Muscle layer of colon (tissue), 2 donors: ENCODE results near the gene KLHL5.
A peak's percentile ranks its signal among the peaks of the same experiment; 100 is the strongest.
"Not testable (repeated sequence)": the region's sequence is repeated elsewhere in the genome, so short reads cannot be mapped to it uniquely, and the experiment has no call there.

Experiments
- H3K27ac ChIP-seq: one replicate; pipeline ENCODE4 v1.7.0; 2013; ENCODE audit warnings: low read depth, mild to moderate bottlenecking, low read length, moderate library complexity
- H3K27me3 ChIP-seq, 2 donors: one replicate each; pipeline ENCODE4 v1.7.0; 2013; ENCODE audit warnings: low read length in 2 of 2, mild to moderate bottlenecking in 2 of 2; ENCODE audit not compliant: insufficient read depth in 2 of 2, control insufficient read depth in 1 of 2
- H3K36me3 ChIP-seq: one replicate; pipeline ENCODE4 v1.7.0; 2013; ENCODE audit warnings: mild to moderate bottlenecking, low read length; ENCODE audit not compliant: insufficient read depth
- H3K4me1 ChIP-seq: one replicate; pipeline ENCODE4 v1.7.0; 2013; ENCODE audit warnings: mild to moderate bottlenecking, low read length; ENCODE audit not compliant: insufficient read depth
- H3K4me3 ChIP-seq, 2 donors: one replicate each; pipeline ENCODE4 v1.7.0; 2013; ENCODE audit warnings: low read length in 2 of 2, low read depth in 1 of 2, mild to moderate bottlenecking in 1 of 2, moderate library complexity in 1 of 2
- H3K9ac ChIP-seq: one replicate; pipeline ENCODE4 v1.7.0; 2013; ENCODE audit warnings: low read length
- H3K9me3 ChIP-seq: one replicate; pipeline ENCODE4 v1.7.0; 2013; ENCODE audit warnings: mild to moderate bottlenecking, low read length
- donor health status: abdominal sarcoma.
- donor health status: Adenocarcinoma of cecum.

KLHL5 gene

GRCh38 chr4:39030725-39031124 lies 31.3 kb upstream of the KLHL5 start:
- Histone ChIP-seq H3K27me3 (no peaks in the 10 kb centered on the region), H3K4me3 (no peak overlapping the region), H3K4me1 (no peaks in the 10 kb centered on the region), H3K36me3 (no peaks in the 10 kb centered on the region), H3K9ac (no peak overlapping the region), H3K9me3 (no peaks in the 10 kb centered on the region), H3K27ac (no peak overlapping the region)

GRCh38 chr4:39031590-39032020 lies 30.4 kb upstream of the KLHL5 start:
- not testable (repeated sequence) for H3K36me3 ChIP-seq, H3K9ac ChIP-seq, H3K9me3 ChIP-seq, H3K27me3 ChIP-seq, H3K27ac ChIP-seq, H3K4me3 ChIP-seq, H3K4me1 ChIP-seq

- no peak within 1 kb of the TSS for H3K27ac ChIP-seq
- H3K9ac ChIP-seq: no peak within 1 kb of the TSS
- no peaks in the 10 kb centered on the region for H3K9me3 ChIP-seq
- H3K36me3 ChIP-seq: no peaks in the 10 kb centered on the region
- H3K4me3 ChIP-seq: no peak within 1 kb of the TSS
- H3K4me1 ChIP-seq: no peaks in the 10 kb centered on the region
- H3K27me3 ChIP-seq: no peaks in the 10 kb centered on the region
Observed at GRCh38 chr4:39032218-39033085, 29.6 kb upstream of the KLHL5 start, which contains the start of gene TMEM156. Gene TMEM156, minus strand, starts transcription at chr4:39032409. Its CDS starts 96 bp downstream, at chr4:39032313.

- no peaks in the 10 kb centered on the region for H3K36me3 ChIP-seq
- H3K27ac ChIP-seq: no peak overlapping the region
- H3K9ac ChIP-seq: no peak overlapping the region
- H3K9me3 ChIP-seq: no peaks in the 10 kb centered on the region
- H3K27me3 ChIP-seq: no peaks in the 10 kb centered on the region
- no peak overlapping the region for H3K4me3 ChIP-seq
- H3K4me1 ChIP-seq: peaks cover 6% of the 10 kb centered on the region
Observed at GRCh38 chr4:39036172-39036571, 25.9 kb upstream of the KLHL5 start.

GRCh38 chr4:39037491-39037825 lies 24.6 kb upstream of the KLHL5 start:
- H3K36me3 ChIP-seq: no peaks in the 10 kb centered on the region
- H3K4me3 ChIP-seq: no peak overlapping the region
- no peaks in the 10 kb centered on the region for H3K9me3 ChIP-seq
- no peaks in the 10 kb centered on the region for H3K27me3 ChIP-seq
- H3K27ac ChIP-seq: no peak overlapping the region
- H3K4me1 ChIP-seq: peaks cover 6% of the 10 kb centered on the region
- H3K9ac ChIP-seq: no peak overlapping the region

- no peaks in the 10 kb centered on the region for H3K9me3 ChIP-seq
Observed at GRCh38 chr4:39037941-39038340, 24.1 kb upstream of the KLHL5 start.

GRCh38 chr4:39039108-39039507 lies 22.9 kb upstream of the KLHL5 start:
- H3K36me3 ChIP-seq: no peaks in the 10 kb centered on the region
- no peaks in the 10 kb centered on the region for H3K9me3 ChIP-seq
- H3K27me3 ChIP-seq: no peaks in the 10 kb centered on the region
- no peak overlapping the region for H3K9ac ChIP-seq
- H3K4me1 ChIP-seq: peaks cover 17% of the 10 kb centered on the region
- no peak overlapping the region for H3K4me3 ChIP-seq
- no peak overlapping the region for H3K27ac ChIP-seq

More at GRCh38 chr4:39037941-39038340, 24.1 kb upstream of the KLHL5 start:
- Histone ChIP-seq H3K36me3 (no peaks in the 10 kb centered on the region), H3K9ac (no peak overlapping the region), H3K4me3 (no peak overlapping the region), H3K27ac (no peak overlapping the region), H3K4me1 (peaks cover 7% of the 10 kb centered on the region), H3K27me3 (no peaks in the 10 kb centered on the region)

- H3K27ac ChIP-seq: no peak overlapping the region
- H3K36me3 ChIP-seq: no peaks in the 10 kb centered on the region
Observed at GRCh38 chr4:39042366-39042765, 19.7 kb upstream of the KLHL5 start.

GRCh38 chr4:39043058-39043860 lies 18.8 kb upstream of the KLHL5 start:
- H3K9ac ChIP-seq: no peak overlapping the region
- peaks cover 26% of the 10 kb centered on the region for H3K4me1 ChIP-seq
- H3K27me3 ChIP-seq: no peaks in the 10 kb centered on the region
- no peaks in the 10 kb centered on the region for H3K9me3 ChIP-seq
- H3K36me3 ChIP-seq: no peaks in the 10 kb centered on the region
- peak overlapping the region in 1 of 2 donors; percentile 38 for H3K4me3 ChIP-seq
- peak overlapping the region; percentile 91 for H3K27ac ChIP-seq

More at GRCh38 chr4:39042366-39042765, 19.7 kb upstream of the KLHL5 start:
- H3K9me3 ChIP-seq: no peaks in the 10 kb centered on the region
- peaks cover 30% of the 10 kb centered on the region for H3K4me1 ChIP-seq
- no peak overlapping the region for H3K4me3 ChIP-seq
- H3K9ac ChIP-seq: no peak overlapping the region
- no peaks in the 10 kb centered on the region for H3K27me3 ChIP-seq

- Histone ChIP-seq H3K9ac (no peak overlapping the region), H3K9me3 (no peaks in the 10 kb centered on the region), H3K4me1 (peaks cover 27% of the 10 kb centered on the region), H3K4me3 (peak overlapping the region; percentile 16 to 38), H3K27me3 (no peaks in the 10 kb centered on the region), H3K27ac (peak overlapping the region; percentile 91), H3K36me3 (no peaks in the 10 kb centered on the region)
Observed at GRCh38 chr4:39043861-39044363, 18.1 kb upstream of the KLHL5 start.

GRCh38 chr4:39044364-39044955 lies 17.6 kb upstream of the KLHL5 start:
- Histone ChIP-seq H3K9ac (no peak overlapping the region), H3K4me3 (peak overlapping the region; percentile 38 to 58), H3K27me3 (no peaks in the 10 kb centered on the region), H3K36me3 (no peaks in the 10 kb centered on the region), H3K27ac (peak overlapping the region; percentile 91), H3K4me1 (peaks cover 27% of the 10 kb centered on the region), H3K9me3 (no peaks in the 10 kb centered on the region)
